GM19328 (cell line): ENCODE measurements around the gene ELMO1.

Source experiments
- ATAC-seq: cut with Tn5 transposase; IDR thresholded peaks from one replicate; pipeline ENCODE4 v1.9.1; 2021; ENCODE audit warnings: mild to moderate bottlenecking, moderate library complexity; ENCODE audit not compliant: unreplicated experiment

The ELMO1 gene

GRCh38 chr7:37076668-37077067 lies 372.0 kb downstream of the ELMO1 start:
- ATAC-seq = no peak

- no peak for ATAC-seq
These were observed 374.3 kb downstream of the ELMO1 start for GRCh38 chr7:37074370-37074769.

- no peak for ATAC-seq
These were observed 377.5 kb downstream of the ELMO1 start for GRCh38 chr7:37071124-37071523.

GRCh38 chr7:37070471-37070870 lies 378.2 kb downstream of the ELMO1 start:
- ATAC-seq = no peak

DNA sequence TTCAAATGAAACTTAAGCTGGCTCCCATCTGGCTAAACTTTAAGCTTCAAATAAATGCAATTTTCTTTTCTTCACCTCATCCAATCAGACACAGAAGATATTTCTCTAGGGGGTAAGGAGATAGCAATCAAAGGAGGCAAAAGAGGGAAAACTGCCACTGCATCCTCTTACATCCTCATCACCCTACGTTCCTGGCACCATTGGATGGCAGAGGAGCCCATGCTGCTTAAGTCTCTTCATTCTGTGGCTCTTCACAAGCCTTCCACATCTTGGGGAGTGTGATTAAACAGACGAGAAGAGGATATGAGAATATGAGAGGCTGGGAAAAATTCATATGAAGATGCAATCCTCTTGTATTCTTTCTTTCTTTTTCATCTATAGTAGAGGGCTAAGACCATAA lies 378.6 kb downstream of the ELMO1 start:
- ATAC-seq = no peak

DNA sequence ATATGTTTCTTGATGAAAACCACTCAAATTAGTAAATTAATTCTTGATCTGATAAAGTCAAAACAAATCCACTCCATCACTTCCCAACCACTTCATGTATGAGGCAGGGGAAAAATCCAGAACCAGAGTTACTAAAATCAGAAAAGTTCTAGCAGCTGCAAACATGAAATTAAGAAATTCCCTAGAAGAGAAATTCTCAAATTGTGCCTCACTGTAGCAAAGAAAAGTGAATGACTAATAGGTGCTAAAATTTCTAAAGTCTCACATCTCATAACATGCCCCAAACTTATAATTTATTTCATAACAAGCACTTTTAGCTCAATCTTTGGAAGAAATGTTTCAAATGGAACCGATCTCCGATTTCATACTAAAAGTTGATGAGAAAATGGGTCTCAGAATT lies 379.3 kb downstream of the ELMO1 start:
- ATAC-seq = no peak

GRCh38 chr7:37068902-37069301 lies 379.8 kb downstream of the ELMO1 start:
- ATAC-seq = no peak

- ATAC-seq = no peak
These were observed 380.6 kb downstream of the ELMO1 start for GRCh38 chr7:37068038-37068437.

GRCh38 chr7:37065779-37066271 lies 382.8 kb downstream of the ELMO1 start:
- no peak for ATAC-seq

- no peak for ATAC-seq
These were observed 386.2 kb downstream of the ELMO1 start for GRCh38 chr7:37062560-37062859.

GRCh38 chr7:37061849-37062559 lies 386.7 kb downstream of the ELMO1 start:
- ATAC-seq = no peak

DNA sequence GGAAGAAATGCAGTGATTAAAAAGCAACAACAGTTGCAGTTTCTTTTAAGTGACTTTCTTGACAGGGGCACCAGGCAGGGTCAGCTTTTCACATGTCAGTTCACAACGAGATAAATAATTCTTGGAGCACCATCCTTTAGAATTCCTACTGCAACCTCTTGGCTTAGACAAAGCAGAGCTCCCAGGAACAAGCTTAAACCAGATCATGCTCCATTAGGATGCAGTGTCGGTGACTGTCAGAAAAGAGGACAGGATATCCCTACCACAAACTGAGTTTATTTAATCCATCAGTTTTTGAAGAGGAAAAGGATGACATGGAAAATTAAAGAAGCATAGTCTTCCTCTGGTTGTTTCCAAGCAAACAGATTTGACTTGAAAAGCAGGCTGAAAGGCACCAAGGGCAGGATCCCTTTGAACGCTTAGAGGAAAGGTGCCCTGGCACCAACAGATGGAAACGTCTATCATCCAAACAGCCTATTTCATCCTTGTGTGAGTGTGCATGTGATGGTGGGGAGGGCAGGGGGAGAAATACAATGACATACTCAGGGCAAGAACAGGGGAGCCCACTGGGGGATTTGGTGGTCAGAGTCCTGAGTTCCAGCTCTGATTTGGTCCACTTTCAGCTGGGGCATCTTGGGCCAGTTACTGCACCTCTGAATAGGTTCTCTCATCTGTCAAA lies 392.3 kb downstream of the ELMO1 start:
- no peak for ATAC-seq

- no peak for ATAC-seq
These were observed 393.9 kb downstream of the ELMO1 start for GRCh38 chr7:37054624-37055241.

- ATAC-seq = no peak
These were observed 396.0 kb downstream of the ELMO1 start for GRCh38 chr7:37052705-37053104.

GRCh38 chr7:37050801-37051200 lies 397.9 kb downstream of the ELMO1 start:
- no peak for ATAC-seq

- no peak for ATAC-seq
These were observed 400.0 kb downstream of the ELMO1 start for GRCh38 chr7:37048674-37049073.

- no peak for ATAC-seq
These were observed 401.4 kb downstream of the ELMO1 start for GRCh38 chr7:37047260-37047659.

DNA sequence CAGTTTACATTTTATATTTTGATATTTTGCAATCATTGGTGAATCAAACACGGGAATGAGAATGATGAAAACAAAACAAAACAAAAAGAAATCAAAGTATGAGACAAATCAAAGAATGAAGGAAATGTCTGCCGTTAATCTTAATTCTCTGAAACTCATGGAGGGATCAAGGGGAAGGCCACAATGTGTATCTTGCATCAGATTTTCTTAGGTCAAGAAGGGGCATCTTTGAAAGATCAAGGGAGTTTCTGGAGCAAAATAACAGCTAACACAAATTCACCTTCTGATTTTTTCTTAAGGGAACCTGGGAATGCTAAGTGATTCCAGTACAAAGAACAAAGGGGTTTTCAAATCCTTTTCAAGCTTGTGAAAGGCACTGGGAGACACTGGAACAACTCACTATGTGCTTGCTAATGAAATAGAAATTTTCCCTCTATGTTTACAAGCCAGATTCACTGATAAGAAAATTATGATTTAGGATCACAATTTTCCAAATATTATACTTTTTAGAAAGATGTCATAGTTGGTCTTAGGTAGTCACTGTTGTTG lies 402.1 kb downstream of the ELMO1 start:
- ATAC-seq = no peak

DNA sequence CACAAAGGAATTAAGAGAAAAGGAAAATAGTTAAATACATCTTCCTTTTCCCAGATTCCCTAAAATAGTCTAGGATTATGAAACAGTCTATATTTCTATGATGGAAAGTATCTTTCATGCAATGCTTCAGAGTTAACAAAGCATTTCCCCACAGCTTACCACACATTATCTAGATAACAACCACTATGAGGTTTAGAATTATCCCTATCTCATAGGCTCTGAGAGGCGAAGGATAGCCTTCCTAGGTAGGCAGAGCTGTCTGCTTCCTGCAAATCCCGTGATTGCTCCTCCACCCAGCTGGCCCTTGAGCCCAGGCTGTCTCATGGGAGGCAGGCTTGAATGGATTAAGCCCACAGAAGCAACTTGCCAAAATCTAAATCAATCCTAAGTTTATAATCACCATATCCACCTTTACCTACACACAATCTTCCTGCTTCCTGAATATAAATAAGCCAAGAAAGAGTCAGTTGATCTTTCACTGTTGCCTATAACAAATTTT lies 402.9 kb downstream of the ELMO1 start:
- no peak for ATAC-seq

- no peak for ATAC-seq
These were observed 407.2 kb downstream of the ELMO1 start for GRCh38 chr7:37041461-37041860.

DNA sequence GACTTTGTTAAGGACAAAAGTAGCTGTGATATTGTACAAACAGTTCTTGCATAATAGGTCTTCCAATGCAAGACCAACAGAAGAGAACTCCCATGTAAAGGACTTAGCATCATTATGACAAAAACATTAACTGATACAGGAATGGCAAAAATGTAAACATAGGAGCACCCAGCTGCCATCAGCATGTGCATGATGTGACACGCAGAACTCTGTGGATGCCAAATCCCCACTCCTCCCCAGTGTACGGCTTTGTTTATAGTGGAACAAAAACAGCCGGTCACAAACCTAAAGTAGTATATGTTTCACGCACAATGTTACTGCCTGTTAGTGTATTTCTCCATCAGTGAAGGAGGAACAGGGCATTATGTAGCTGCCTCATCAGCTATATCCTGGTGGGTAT lies 408.3 kb downstream of the ELMO1 start:
- ATAC-seq = no peak
